NCI-H1105 (cell line): ENCODE measurements around the gene VWA2.

Experiments
- DNase-seq: peaks from one replicate; lab custom pipeline; 2025; lab: John Stamatoyannopoulos, UW

Gene VWA2

DNA sequence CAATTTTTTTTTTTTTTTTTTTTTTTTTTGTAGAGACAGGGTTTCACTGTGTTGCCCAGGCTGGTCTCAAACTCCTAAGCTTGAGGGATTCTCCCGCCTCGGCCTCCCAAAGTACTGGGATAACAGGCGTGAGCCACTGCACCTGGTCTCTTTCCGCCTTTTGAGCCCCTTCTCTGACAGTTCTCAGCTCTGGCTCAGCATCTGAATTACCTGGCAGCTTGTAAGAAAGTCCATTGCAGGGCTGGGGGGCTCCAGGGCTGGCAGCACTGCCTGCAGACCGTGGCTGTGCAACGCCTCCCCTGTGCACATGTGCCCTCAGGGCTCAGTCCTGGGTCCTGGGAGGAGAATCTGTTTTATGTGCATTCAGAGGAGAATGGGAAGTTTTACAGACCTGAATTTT lies 37.6 kb downstream of the VWA2 start:
- no peak for DNase-seq

DNA sequence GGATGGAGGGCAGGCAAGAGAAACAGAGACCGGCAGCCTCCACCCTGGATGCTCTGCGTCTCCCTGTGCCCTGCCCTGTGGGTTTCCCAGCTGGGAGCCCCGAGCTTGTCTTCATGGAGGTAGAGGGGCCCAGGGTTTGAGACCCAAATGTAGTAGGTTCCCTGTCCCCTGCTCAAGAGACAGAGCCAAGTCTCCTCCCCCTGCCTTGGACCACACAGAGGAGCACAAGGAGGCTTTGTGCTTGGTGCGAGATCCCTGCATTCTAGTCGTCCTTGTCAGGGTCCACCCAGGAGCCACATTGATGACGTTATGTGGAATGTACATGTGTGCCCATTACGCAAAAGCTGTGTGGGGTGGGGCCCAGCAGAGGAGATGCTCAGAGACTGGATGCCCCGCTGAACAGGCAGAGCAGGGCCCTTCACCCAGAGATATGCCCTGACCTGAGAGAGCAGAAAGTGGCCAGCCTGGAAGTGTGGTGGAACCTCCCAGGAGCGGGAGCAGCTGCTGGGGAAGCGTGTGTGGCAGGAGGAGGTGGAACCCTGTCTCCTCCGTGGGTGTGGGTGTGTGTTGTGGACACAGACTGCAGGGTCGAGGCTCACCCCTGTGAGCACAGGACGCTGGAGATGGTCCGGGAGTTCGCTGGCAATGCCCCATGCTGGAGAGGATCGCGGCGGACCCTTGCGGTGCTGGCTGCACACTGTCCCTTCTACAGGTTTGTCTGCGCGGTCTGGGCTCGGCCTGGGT lies 39.3 kb downstream of the VWA2 start:
- DNase-seq: no peak

DNA sequence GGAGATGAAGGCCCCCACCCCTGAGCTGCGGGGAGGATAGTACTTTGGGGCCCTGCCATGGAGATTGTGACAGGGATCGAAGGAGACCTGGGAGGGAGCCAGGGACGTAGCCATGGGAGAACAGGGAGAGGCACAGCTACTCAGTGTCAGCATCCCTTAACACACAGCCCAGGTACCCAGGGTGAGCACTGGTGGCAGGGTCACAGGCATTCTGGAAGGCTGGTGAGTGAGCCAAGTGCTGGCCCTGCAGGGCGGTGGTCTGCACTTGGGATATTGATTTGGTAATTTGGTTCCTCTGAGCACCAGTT lies 39.8 kb downstream of the VWA2 start:
- no peak for DNase-seq

DNA sequence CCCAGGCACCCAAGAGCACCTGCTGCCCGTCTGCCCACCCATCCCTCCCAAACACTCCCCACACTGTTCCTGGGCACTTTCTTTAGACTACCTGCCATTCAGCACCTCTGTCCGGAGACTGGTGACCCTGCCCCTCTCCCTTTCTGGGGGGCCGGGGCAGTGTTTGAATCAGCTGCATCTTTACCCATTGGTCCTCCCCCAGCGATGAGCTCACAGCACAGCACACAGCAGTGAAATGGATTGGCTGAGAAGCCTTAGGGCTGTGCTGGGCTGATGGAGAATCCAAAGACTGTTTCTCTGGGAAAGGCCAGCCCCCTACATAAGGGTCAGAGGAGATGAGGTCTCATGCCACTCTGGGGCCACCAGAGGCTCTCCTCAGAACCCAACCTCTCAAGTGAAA lies 40.2 kb downstream of the VWA2 start:
- DNase-seq: no peak

DNA sequence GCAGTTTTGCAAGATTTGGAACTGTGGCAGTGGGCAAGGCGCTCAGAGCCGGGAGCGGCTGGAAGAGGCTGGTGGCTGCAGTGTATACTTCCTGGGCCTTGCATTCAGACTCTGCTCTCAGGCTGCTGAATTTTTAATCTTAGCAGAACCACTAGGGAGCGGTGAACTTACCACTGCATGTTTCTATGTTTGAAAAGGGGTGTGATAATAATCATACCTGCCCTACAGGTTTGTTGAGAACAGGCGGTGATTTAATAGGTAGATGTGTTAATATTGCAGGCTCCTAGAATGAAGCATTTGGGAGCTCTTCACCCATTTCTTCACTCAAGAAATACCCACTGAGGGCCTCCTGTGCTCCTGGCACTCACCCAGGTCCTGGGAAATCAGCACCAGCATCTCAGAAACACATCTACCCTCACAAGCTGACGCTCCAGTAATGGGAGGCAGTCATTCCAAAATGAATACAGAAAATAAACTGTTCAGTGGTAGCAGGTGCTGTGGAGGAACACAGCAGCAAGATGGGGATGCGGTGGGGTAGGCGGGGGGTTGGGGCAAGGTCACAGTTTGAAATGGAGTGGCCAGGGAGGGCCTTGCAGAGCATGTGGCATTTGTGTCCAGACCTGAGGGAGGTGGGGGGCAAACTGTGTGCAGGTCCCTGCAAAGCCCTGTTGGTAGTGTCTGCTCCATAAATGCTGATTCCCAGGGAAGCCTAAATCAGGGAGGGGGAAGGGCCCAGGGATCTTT lies 41.0 kb downstream of the VWA2 start:
- DNase-seq: no peak

DNA sequence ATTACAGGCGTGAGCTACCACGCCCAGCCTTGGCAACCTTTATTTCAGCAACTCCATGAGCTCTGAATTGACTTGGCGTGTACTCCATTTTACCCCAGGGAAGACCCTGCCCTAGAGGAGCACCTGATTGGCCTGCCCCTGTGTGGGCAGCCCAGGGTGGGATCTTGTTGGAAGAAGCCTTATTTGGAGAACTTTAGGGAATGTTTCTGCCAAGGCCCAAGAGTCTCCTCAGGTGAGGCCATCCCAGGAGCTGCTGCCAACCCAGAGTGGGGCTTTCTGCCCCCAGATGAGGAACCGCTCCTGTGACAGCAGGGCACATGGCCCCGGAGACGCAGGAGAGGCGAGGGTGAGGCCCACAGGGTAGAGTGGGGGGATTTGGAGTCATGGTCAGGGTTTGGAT lies 42.0 kb downstream of the VWA2 start:
- DNase-seq: no peak

DNA sequence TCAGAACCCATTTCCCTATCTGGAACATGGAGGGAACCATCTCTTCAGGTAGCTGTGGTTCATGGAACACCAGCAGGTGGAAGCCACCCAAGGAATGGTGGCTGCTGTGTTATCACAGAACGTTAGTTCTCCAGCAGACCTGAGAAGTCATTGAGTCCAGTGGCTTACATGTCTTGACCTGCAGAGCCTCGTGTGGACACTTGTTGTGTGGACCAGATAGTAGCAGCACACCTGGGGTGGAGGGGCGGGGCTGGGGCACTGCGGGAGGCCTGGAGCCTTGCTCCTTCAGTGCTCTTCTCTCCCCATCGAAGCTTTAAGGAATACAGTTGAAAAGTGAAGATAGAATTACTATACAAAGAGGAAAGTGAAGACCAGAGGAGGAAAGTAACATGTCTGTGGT lies 42.4 kb downstream of the VWA2 start:
- DNase-seq: no peak

DNA sequence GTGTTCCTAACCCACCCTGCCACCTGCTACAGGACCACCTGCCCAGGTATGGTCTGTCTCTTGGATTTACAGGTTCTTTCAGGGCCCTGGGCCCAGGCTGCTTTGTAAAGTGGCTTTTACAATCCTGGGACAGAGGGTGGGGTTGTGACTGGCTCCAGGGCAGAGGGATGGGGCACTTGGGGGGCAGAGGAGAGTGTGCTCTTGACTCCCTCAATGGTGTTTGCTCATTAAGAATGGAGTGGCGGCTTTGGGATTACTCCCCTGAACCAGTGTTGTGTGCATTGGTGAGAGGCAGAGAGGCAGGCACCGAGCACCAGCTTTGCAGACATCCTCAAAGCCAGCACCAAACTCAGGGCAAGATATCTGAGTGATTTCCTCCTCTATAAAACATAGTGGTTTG lies 43.5 kb downstream of the VWA2 start:
- no peak for DNase-seq

DNA sequence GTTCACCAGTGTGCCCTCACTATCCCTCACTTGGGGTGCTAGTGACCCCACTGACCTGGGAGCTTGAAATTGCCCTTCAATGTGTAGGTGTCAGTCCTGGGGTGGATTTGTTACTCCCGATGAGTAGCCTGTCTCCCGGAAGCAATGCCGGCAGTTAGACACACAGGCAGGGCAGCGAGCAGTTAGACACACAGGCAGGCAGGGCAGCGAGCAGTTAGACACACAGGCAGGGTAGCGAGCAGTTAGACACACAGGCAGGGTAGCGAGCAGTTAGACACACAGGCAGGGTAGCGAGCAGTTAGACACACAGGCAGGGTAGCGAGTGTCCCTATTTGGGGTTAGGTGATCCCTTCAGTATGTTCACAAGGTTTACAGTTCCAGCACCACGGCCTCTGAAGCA lies 44.0 kb downstream of the VWA2 start:
- DNase-seq: no peak

DNA sequence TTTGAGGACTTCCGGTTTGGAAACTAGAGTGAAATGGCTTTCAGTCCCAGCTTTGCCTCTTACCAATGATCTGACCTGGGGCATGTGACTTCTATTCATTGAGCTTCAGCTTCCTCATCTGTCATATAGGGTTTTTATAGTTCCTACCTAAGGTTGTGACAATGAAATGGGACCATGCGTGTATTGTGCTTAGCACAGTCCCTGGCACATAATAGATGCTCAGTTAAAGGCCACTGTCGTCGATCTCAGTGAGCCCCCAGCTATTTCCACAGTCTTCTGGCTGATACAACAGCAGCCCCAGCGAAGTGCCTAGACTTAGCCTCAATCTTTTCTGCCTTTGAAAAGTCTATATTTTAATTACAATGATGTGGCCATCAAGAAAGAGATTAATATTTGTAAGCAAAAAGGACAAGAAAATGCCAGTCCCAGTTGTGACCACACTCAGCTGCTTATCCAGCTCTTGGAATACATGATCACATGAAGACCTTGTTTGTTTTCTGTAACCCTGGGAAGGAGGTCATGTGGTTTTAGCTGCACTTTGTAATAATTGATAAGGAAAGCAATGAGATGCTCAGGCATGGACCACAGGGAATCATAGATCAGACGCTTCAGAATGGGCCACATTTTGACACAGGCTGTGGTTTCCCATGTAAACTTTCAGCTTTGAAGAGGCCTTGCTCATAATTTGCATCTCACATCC lies 44.6 kb downstream of the VWA2 start:
- no peak for DNase-seq

DNA sequence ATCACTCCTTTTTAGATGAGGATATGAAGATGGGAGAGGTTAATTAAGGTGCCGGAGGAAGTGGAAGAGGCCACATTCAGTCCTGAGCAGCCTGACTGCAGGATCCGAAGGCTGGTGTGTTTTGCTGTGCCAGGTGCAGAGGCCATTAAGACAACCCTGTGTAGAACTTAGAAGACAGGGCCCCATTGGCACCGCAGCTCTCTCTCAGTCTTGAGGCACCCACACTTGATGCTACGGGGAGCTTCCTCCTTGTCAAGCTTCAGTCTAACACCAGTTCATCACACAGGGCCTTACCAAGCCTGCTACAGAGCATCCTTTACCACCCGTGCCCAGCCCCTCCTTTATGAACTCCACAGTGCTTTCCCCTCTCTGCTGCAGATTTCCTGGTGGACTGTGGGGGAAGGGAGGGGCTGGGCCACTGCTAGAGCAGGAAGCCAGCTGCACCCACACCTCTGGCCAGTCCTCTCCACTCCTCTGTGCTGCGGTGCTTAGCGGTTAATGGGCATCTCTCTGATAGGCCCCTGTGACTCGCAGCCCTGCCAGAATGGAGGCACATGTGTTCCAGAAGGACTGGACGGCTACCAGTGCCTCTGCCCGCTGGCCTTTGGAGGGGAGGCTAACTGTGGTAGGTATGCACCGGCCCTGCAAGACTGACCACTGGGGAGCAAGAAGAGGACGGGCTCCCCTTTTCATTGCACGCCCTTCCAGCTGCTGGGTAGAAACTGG lies 45.5 kb downstream of the VWA2 start:
- DNase-seq: no peak

DNA sequence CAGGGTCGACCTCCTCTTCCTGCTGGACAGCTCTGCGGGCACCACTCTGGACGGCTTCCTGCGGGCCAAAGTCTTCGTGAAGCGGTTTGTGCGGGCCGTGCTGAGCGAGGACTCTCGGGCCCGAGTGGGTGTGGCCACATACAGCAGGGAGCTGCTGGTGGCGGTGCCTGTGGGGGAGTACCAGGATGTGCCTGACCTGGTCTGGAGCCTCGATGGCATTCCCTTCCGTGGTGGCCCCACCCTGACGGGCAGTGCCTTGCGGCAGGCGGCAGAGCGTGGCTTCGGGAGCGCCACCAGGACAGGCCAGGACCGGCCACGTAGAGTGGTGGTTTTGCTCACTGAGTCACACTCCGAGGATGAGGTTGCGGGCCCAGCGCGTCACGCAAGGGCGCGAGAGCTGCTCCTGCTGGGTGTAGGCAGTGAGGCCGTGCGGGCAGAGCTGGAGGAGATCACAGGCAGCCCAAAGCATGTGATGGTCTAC lies 46.9 kb downstream of the VWA2 start:
- no peak for DNase-seq

DNA sequence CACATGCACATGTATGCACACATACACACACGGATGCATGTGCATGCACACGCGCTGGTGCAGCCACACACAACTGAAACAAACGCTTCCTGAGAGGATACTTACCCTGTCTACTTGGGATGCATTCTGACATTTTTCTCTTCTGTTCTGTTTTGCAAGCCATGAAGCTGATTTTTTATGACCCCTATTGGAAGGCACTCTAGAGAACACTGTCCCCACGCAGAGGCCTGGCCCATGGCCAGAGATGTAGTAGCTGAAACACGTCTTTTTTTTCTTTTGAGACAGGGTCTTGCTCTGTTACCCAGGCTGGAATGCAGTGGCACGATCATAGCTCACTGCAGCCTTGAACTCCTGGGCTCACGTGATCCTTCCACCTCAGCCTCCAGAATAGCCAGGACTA lies 47.9 kb downstream of the VWA2 start:
- no peak for DNase-seq

DNA sequence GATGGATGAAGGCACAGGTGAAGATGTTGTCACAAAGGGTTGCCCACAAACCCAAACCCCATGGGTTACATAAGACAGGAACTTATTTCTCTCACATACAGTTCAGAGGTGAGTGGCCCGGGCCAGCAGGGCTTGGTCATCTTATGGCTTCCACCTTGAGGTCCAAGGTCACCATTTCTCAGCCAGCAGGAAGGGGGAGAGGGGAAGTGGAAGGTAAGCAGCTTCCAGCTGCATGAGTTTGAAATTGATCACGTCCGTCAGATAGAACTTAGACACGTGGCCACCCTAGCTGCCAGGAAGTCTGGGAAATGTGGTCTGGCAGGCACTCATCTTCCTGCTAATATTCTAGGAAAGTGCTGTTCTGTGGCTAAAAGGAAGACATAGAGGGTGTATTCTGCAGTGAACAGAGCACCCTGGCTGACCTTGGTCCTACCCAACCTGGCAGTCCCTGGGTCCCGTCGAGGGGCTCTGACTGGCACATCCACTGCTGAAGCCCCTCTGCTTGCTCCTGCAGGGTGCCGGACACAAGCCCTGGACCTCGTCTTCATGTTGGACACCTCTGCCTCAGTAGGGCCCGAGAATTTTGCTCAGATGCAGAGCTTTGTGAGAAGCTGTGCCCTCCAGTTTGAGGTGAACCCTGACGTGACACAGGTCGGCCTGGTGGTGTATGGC lies 49.5 kb downstream of the VWA2 start:
- no peak for DNase-seq

DNA sequence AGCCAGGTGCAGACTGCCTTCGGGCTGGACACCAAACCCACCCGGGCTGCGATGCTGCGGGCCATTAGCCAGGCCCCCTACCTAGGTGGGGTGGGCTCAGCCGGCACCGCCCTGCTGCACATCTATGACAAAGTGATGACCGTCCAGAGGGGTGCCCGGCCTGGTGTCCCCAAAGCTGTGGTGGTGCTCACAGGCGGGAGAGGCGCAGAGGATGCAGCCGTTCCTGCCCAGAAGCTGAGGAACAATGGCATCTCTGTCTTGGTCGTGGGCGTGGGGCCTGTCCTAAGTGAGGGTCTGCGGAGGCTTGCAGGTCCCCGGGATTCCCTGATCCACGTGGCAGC lies 50.0 kb downstream of the VWA2 start:
- no peak for DNase-seq

DNA sequence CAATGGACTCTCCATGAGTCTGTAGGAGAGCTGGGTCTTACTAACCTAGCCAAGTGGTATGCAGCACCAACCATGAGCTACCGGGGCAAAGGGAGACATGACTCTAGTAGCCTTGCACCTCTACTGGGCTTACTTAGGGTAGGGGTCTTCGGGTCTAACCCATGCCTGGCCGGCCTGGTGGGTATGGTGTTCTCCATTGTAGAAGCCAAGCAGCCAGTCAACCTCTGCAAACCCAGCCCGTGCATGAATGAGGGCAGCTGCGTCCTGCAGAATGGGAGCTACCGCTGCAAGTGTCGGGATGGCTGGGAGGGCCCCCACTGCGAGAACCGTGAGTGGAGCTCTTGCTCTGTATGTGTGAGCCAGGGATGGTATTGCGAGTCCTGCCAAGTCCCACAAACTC lies 51.0 kb downstream of the VWA2 start:
- DNase-seq: no peak

DNA sequence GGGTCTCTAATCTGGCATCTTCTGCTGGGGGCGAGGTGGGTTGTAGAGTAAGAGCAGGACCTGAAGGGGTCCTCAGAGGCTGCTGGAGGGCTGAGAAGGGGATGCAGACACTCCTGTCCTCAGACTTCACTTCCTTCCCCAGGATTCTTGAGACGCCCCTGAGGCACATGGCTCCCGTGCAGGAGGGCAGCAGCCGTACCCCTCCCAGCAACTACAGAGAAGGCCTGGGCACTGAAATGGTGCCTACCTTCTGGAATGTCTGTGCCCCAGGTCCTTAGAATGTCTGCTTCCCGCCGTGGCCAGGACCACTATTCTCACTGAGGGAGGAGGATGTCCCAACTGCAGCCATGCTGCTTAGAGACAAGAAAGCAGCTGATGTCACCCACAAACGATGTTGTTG lies 52.0 kb downstream of the VWA2 start:
- no peak for DNase-seq

DNA sequence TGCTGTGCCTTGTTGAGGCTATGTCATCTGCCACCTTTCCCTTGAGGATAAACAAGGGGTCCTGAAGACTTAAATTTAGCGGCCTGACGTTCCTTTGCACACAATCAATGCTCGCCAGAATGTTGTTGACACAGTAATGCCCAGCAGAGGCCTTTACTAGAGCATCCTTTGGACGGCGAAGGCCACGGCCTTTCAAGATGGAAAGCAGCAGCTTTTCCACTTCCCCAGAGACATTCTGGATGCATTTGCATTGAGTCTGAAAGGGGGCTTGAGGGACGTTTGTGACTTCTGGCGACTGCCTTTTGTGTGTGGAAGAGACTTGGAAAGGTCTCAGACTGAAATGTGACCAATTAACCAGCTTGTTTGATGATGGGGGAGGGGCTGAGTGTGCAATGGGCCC lies 52.5 kb downstream of the VWA2 start:
- DNase-seq: no peak

DNA sequence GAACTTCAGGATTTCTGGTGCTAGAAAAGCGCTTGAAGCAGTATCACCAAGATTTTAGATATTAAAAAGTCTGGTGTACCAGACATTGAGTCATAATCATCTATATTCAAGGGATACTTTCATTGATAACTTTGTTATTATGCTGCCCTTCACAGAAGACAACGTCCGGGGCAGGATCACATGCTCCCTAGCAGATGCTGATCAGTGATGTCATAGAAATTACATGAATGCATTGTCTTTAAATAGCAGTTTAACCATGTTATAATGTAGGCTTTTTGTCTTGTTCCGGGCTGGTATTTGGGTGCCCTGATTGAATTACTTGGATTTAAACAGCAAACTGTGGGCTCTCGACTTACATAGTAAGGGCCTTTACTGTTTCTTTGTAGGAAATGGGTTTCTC lies 54.0 kb downstream of the VWA2 start:
- DNase-seq: no peak

DNA sequence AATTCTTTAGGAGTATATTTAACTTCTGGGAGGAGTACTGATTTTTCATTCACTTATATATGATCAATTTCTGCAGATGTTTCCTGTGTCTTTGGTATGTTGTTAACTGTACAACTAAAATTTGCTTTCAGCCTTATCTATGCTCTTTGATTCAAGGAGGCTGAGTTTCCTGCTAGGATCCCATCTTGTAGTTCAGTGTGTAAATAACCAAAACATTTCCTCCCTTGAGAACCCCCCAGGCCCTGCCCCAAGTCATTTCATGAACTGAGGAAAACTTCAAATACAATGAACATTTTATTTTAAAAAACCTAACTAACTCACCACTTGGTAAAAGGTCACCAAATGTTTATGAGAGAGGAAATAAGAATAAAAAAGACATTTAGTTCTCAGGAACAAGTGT lies 55.5 kb downstream of the VWA2 start:
- DNase-seq: no peak

DNA sequence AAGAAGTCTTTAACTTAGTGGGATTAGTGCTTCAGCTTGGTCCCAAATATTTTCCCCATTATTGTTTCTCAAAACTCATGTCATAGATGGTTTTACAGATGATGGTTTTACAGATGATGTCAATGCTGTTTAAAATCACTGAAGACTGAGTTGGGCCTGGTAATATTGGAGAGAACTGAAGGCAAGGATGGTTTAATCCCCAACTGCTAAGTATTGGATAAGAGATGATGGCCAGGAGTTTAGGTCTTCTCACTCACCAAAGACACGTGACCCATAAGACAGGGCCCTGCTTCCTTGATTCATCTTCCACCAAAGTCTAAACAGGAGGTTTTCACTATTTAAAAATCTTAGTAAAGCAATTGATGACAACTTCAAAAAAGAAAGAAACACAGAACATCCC lies 56.3 kb downstream of the VWA2 start:
- DNase-seq: no peak

DNA sequence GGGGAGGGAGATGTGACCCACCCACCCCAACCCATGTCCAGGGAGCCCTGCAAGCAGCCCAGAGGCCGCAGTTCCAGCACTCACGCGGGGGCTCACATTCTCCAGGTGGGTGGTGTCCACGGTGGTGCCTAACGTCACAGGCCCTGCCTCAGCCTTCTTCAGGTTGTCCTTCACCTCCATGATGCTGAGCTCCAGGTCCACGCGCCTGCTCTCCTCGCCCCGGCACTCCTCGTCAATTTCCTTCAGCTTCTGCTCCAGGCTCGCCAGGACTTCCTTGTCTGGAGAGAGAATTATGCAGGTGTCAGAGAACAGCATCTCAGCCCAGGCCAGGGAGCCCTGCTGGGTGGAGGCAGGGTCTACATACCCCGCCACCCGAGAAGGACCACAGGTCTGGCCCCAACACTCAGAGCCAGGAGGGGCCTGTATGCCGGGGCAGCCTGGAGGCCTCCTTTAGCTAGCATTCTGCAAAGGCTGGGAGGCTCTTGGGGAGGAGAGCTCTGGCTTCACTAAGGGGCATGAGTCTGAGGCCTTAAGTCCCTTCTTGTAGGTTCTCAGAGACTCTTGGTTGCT lies 58.2 kb downstream of the VWA2 start:
- no peak for DNase-seq
